Glomerular visceral epithelial cell (primary cell): ENCODE measurements around the gene IER5.

Source experiments
- DNase-seq: peaks from one replicate; pipeline ENCODE4 v3.0.0-alpha.2; 2016; ENCODE audit errors: extremely low spot score

IER5 gene

DNA sequence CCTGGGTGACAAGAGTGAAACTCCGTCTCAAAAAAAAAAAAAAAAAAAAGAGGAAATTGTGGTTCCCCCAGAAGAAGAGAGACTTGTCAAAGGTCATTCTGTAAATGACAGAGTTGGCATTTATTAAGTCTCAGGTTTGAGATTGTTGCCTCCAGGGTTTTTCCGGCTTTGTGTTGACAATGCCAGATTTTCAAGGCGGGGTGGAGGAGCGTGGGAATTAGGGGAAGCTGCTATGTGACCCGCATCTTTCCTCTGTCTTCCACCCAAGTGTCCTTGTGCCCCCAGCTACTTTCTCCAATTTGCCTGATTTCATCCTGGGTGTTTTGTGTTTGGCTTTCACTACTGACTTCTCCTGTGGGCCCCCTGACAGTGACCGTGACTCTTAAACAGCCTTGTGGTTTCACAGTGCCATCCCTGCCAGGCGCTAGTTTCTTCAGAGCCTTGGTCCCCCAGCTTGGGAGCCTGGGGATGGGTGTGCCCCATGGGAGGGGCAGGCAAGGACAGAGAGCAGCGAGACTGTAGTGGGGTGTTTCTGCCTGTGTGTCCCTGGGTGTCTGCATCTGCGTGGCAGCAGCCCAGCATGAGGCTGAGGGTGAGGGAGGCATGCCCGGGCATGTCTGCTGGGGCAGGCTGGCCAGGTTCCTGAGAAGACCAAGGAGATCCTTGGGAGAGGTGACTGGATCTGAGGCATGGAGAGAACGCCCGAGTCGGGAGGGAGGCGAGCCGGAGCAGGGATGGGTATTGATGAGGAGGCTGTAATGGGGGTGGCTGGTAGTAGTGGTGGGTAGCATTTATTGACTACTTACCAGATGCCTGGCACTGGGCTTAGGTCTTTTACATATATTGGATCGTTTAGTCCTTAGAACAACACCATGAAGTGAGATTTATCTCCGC lies 46.3 kb downstream of the IER5 start:
- DNase-seq: peak; percentile 75

DNA sequence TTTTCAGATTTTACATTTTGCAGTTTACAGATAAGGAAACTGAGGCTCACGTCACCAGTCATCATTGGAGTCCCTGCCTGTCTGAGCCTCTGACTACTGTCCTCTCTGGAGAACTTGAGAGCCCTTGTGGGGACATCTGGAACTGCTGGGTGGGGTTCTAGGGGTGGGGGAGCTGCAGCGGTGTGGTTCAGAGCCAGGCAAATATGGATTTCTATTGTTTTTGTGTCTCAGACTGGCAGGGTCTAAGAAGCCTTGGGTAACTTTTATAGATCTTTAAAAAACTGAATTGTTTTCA lies 46.9 kb downstream of the IER5 start:
- peak; percentile 38 for DNase-seq

DNA sequence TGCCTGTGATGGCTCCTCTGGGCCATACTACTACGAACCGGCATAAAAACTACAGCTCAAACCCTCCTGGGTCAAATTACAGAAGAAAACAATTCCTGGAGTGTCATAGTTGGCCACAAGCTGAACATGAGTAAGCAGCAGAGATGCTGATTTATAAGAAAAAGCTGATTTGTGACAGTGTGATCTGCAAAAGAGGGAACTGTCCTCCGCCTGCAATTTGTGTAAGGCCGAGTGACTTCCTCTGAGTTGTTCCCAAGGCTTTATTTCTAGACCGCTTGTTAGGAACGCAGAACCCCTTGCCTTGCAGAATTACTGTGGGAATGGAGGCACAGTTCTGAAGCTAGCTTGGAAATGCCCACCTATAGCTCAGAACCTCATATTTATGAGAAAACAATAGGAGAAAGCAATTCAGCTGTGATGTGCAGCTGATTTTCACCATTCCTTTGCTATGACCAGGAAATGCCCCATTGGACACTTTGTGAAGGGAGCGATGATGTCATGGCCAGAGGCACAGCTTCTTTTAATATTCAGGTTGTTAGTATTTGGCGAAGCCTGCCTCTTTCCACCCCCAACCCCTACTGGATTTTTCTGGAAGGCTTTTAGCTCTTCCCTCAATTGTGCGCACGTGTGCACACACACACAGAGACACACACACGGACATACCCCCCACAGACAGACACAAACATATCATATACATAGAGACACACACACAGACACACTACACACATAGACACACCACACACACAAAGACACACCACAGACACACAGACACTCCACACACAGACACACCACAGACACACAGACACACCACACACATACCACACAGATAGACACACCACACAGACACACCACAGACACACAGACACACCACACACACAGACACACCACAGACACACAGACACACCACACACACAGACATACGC lies 47.6 kb downstream of the IER5 start:
- peak; percentile 71 for DNase-seq

DNA sequence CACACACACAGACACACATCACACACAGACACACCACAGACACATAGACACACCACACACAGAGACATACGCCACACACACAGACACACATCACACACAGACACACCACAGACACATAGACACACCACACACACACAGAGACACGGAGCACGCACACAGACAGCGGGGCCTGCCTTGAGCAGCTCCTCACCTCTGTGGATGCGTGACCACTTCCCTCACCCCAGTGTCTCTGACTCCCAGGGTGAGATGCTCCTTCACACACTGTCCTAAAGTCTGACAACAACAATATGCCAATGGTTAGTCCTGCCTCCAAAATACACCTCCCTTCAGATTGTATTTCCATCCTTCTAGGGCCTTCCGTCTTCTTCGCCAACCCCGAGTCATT lies 48.2 kb downstream of the IER5 start:
- DNase-seq: no peak

DNA sequence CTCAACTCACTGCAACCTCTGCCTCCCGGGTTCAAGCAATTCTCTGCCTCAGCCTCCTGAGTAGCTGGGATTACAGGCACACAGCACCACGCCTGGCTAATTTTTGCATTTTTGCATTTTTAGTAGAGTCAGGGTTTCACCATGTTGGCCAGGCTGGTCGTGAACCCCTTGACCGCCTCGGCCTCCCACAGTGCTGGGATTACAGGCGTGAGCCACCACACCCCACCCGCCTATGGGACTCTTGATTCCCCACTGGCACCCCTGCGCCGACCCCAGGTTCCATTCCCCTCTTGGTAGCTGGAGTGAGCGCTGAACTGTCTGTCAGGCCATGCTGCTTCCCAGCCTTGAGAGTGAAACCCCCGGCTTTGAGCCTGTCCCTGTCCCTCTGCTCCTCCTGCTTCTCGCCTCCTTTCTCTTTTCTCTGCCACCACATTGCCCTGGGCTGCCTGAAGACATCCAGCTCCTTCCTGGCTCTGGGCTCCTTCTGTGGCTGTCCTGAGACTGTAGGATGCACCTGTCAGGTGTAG lies 48.8 kb downstream of the IER5 start:
- DNase-seq: no peak

DNA sequence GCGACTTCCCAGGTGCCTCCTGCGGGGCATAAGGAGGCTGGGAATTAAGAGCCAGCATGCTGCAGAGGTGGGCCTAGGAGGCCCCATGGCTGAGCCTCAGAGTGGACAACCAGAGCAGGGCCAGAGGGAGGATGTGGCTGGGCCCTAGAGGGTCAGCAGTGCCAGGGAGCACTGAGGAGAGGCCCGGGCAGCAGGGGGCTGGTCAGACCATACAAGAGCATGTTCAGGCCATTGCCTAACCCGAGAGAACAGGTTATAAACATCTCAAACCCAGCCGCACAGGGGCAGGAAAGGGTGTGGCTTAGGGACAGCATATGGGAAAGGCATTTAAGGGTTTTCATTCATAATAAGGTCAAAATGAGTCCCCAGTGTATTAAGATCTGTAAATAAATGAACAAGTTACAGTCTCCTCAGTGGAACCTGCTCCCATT lies 51.1 kb downstream of the IER5 start:
- DNase-seq: no peak

DNA sequence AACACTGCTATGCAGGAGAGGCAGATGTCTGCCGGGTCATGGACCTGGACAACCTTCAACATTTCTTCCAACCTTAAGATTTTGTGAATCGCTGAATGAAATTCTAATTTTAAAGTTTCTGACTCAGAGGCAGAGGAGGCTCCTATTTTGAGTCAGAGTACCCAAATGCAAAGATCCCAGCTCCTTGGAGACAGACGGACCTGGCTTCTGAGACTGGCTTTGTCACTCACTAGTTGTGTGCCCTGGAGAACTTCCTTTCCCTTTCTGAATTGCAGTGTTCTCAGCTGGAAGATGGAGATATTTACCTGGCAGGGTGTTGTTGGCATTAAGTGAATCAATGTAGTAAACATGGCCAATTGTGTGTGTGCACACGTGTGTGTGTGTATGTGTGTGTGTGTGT lies 51.9 kb downstream of the IER5 start:
- no peak for DNase-seq

DNA sequence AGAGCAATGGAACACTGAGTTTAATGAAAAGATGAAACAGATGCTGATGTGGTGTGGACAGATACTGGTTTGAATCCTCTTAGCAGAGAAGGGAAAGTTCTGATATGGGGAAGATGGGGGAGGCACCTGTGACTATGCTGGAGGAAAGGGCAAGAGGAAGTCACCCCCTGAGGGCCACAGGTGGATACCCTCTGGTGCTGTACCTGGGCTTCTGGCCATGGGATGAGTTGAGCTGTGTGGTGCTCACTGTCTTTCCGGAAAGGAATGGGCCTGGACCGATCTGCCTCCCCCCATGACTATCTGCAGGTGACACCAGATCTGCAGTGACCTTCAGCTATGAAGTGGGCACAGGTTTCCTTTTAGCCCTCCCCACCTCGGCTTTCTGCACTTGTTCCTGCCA lies 52.4 kb downstream of the IER5 start:
- DNase-seq: no peak

DNA sequence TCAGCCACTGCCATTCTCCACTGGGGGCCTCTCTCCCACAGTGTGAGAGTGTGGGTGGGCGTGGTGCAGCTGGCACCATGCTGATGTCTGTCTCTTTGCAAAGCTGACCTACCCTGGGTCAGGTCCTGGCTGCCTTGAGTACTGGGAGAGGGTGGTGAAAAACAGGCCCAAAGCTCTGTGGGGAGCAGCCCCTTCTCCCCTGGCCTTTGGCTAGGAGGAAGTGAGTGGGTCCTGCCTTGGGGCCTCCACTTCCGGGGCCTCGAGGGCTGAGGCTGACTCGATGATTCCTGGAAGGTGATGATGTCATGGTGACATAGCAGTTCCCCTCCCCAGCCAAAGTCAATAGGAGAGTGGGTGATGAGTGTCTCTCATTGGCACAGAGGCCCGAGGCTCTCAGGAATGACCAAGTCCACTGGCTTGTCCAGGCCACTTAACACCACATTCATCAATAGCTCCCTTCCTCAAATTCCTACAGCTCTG lies 53.0 kb downstream of the IER5 start:
- peak; percentile 30 for DNase-seq
